ENCODE measurements around the gene VWF. TPM values are rescaled to one million over a fixed set of nuclear protein-coding genes. Genes with fewer than 3 reads are reported as not detected.

Gene VWF
- total RNA-seq, 3 donors from 2014 or later, result 34.3 to 82.5 (median 72.9) TPM

GRCh38 chr12:6088921-6089747, 35.3 kb downstream of the VWF start:
- no peaks in the 10 kb centered on the region for H3K36me3 ChIP-seq (ENCODE audit: low read depth)
- H3K4me3 ChIP-seq, result no peak overlapping the region
- ATAC-seq (peak; percentile 50), DNase-seq (no peak)
- intact Hi-C loops (cut with DNase I, micrococcal nuclease), result no loop called here
- H3K9me3 ChIP-seq, result no peaks in the 10 kb centered on the region
- H3K4me1 ChIP-seq (ENCODE audit: low read depth), result no peaks in the 10 kb centered on the region
- TF ChIP-seq, protein P1, sequence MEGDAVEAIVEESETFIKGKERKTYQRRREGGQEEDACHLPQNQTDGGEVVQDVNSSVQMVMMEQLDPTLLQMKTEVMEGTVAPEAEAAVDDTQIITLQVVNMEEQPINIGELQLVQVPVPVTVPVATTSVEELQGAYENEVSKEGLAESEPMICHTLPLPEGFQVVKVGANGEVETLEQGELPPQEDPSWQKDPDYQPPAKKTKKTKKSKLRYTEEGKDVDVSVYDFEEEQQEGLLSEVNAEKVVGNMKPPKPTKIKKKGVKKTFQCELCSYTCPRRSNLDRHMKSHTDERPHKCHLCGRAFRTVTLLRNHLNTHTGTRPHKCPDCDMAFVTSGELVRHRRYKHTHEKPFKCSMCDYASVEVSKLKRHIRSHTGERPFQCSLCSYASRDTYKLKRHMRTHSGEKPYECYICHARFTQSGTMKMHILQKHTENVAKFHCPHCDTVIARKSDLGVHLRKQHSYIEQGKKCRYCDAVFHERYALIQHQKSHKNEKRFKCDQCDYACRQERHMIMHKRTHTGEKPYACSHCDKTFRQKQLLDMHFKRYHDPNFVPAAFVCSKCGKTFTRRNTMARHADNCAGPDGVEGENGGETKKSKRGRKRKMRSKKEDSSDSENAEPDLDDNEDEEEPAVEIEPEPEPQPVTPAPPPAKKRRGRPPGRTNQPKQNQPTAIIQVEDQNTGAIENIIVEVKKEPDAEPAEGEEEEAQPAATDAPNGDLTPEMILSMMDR (IDR thresholded peaks at IDR 0.05), result no peak

- intact Hi-C loops (cut with DNase I, micrococcal nuclease), result no loop called here
- DNase-seq (no peak), ATAC-seq (no peak)
- no peaks in the 10 kb centered on the region for H3K9me3 ChIP-seq
- TF ChIP-seq, protein P1 (IDR thresholded peaks at IDR 0.05), result no peak
- no peaks in the 10 kb centered on the region for H3K4me1 ChIP-seq (ENCODE audit: low read depth)
- no peak overlapping the region for H3K4me3 ChIP-seq
- no peaks in the 10 kb centered on the region for H3K36me3 ChIP-seq (ENCODE audit: low read depth)
Measured at GRCh38 chr12:6086316-6086715, 38.2 kb downstream of the VWF start.

GRCh38 chr12:6085841-6086240, 38.6 kb downstream of the VWF start:
- H3K36me3 ChIP-seq (ENCODE audit: low read depth), result no peaks in the 10 kb centered on the region
- TF ChIP-seq, protein P1 (IDR thresholded peaks at IDR 0.05), result no peak
- ATAC-seq, result no peak
- H3K4me1 ChIP-seq (ENCODE audit: low read depth), result no peaks in the 10 kb centered on the region
- intact Hi-C loops (cut with DNase I, micrococcal nuclease), result no loop called here
- DNase-seq, result no peak
- no peaks in the 10 kb centered on the region for H3K9me3 ChIP-seq
- no peak overlapping the region for H3K4me3 ChIP-seq

- intact Hi-C loops (cut with DNase I, micrococcal nuclease), result no loop called here
- TF ChIP-seq, protein P1 (IDR thresholded peaks at IDR 0.05), result no peak
Measured at GRCh38 chr12:6084969-6085450, 39.5 kb downstream of the VWF start.

GRCh38 chr12:6084261-6084968, 40.1 kb downstream of the VWF start:
- no peaks in the 10 kb centered on the region for H3K4me1 ChIP-seq (ENCODE audit: low read depth)
- ATAC-seq (no peak), DNase-seq (no peak)
- TF ChIP-seq, protein P1 (IDR thresholded peaks at IDR 0.05), result no peak
- no peaks in the 10 kb centered on the region for H3K36me3 ChIP-seq (ENCODE audit: low read depth)
- H3K9me3 ChIP-seq, result no peaks in the 10 kb centered on the region
- intact Hi-C loops (cut with DNase I, micrococcal nuclease), result no loop called here
- H3K4me3 ChIP-seq, result no peak overlapping the region

More at GRCh38 chr12:6084969-6085450, 39.5 kb downstream of the VWF start:
- ATAC-seq, result no peak
- Histone ChIP-seq H3K4me3 (no peak overlapping the region), H3K4me1 (ENCODE audit: low read depth) (no peaks in the 10 kb centered on the region), H3K36me3 (ENCODE audit: low read depth) (no peaks in the 10 kb centered on the region), H3K9me3 (no peaks in the 10 kb centered on the region)
- DNase-seq, result no peak
